ENCODE data around the gene JAZF1.

DNA sequence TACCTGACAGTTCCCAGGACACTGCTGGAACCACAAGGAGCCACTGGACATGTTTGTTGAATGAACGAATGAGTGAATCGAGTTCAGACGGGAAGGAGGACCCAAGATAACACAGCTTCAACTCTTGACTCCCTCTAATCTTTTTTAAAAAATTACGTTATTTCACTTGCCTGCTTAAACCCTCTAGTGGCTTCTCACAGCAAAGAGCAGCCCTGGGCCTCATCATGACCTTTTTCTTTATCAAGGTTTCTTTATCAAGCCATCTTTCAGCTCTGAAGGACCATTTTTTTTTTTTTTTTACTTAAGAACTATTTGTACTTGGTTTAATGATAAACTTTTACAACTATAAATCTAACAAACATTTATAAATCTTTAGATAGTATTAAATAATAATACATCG, 330.1 kb downstream of the JAZF1 start:
- TF ChIP-seq, protein P1, sequence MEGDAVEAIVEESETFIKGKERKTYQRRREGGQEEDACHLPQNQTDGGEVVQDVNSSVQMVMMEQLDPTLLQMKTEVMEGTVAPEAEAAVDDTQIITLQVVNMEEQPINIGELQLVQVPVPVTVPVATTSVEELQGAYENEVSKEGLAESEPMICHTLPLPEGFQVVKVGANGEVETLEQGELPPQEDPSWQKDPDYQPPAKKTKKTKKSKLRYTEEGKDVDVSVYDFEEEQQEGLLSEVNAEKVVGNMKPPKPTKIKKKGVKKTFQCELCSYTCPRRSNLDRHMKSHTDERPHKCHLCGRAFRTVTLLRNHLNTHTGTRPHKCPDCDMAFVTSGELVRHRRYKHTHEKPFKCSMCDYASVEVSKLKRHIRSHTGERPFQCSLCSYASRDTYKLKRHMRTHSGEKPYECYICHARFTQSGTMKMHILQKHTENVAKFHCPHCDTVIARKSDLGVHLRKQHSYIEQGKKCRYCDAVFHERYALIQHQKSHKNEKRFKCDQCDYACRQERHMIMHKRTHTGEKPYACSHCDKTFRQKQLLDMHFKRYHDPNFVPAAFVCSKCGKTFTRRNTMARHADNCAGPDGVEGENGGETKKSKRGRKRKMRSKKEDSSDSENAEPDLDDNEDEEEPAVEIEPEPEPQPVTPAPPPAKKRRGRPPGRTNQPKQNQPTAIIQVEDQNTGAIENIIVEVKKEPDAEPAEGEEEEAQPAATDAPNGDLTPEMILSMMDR (conservative IDR thresholded peaks at IDR 0.05): no peak
- no peak for TF ChIP-seq EZH2 (IDR thresholded peaks at IDR 0.05; ENCODE audit: low read depth)

All from PC-9 (cell line).